Measurements from ENCODE around the gene PRKCE. TPM values are rescaled to one million over a fixed set of nuclear protein-coding genes. Genes with fewer than 3 reads are reported as not detected.

The PRKCE gene
- total and polyA plus RNA-seq, 2 experiments from 2014 or later, result 0.94 to 1.2 TPM

DNA sequence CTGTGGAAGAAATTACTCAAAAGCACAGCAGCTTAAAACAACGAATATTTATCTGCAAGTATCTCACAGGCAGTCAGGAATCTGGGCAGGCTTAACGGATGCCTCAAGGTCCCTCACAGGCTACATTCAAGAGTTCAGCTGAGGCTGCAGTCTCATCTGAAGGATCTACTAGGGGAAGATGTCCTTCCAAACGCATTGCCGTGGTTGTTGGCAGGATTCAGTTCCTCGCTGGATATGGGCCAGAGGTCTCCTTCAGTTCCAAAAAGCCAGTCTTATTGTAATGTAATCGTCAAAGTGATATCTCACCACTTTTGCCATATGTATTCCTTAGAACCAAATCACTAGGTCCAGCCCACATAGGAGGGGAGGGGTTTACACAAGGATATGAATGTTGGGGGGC is 547.5 kb downstream of the PRKCE start:
- no peak overlapping the region for H3K27ac Mint-ChIP-seq
- H3K79me2 ChIP-seq (replicated peaks; ENCODE audit: insufficient read depth), result no peaks in the 10 kb centered on the region

More for the DNA sequence above, 547.5 kb downstream of the PRKCE start:
- TF ChIP-seq EZH2phosphoT487 (IDR thresholded peaks at IDR 0.05; ENCODE audit: unreplicated experiment) (no peak), ETS1 (IDR thresholded peaks at IDR 0.05) (no peak), ZNF331 (CRISPR knock-in tag; IDR thresholded peaks at IDR 0.05; ENCODE audit: low read depth) (no peak), POLR2AphosphoS5 (IDR thresholded peaks at IDR 0.05; ENCODE audit: low read depth) (no peak), EZH2 (IDR thresholded peaks at IDR 0.05; ENCODE audit: low read depth, unreplicated experiment) (no peak), ZNF114 (CRISPR knock-in tag; IDR thresholded peaks at IDR 0.05) (no peak), CREB1 (CRISPR knock-in tag; IDR thresholded peaks at IDR 0.05; ENCODE audit: low read depth) (no peak), STAT1 (IDR thresholded peaks at IDR 0.05; ENCODE audit: unreplicated experiment) (no peak), ZNF462 (CRISPR knock-in tag; IDR thresholded peaks at IDR 0.05) (no peak), CTCF (conservative IDR thresholded peaks at IDR 0.05; ENCODE audit: low read depth in 2 of 2) (no peak), JUNB (IDR thresholded peaks at IDR 0.05; ENCODE audit: unreplicated experiment) (no peak), NANOG (IDR thresholded peaks at IDR 0.05; ENCODE audit: borderline replicate concordance) (no peak)
- TF ChIP-seq, protein P1, sequence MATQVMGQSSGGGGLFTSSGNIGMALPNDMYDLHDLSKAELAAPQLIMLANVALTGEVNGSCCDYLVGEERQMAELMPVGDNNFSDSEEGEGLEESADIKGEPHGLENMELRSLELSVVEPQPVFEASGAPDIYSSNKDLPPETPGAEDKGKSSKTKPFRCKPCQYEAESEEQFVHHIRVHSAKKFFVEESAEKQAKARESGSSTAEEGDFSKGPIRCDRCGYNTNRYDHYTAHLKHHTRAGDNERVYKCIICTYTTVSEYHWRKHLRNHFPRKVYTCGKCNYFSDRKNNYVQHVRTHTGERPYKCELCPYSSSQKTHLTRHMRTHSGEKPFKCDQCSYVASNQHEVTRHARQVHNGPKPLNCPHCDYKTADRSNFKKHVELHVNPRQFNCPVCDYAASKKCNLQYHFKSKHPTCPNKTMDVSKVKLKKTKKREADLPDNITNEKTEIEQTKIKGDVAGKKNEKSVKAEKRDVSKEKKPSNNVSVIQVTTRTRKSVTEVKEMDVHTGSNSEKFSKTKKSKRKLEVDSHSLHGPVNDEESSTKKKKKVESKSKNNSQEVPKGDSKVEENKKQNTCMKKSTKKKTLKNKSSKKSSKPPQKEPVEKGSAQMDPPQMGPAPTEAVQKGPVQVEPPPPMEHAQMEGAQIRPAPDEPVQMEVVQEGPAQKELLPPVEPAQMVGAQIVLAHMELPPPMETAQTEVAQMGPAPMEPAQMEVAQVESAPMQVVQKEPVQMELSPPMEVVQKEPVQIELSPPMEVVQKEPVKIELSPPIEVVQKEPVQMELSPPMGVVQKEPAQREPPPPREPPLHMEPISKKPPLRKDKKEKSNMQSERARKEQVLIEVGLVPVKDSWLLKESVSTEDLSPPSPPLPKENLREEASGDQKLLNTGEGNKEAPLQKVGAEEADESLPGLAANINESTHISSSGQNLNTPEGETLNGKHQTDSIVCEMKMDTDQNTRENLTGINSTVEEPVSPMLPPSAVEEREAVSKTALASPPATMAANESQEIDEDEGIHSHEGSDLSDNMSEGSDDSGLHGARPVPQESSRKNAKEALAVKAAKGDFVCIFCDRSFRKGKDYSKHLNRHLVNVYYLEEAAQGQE (IDR thresholded peaks at IDR 0.05; ENCODE audit: unreplicated experiment), result no peak
- H2AFZ ChIP-seq, result no peak overlapping the region
- DNase-seq (ENCODE audit: low spot score), result no peak
- H4K20me1 ChIP-seq (replicated peaks; ENCODE audit: insufficient read depth), result no peaks in the 10 kb centered on the region
- Mint-ChIP-seq H3K9me3 (no peaks in the 10 kb centered on the region; the same call in 1 of the 3 replicates), H3K4me1 (no peaks in the 10 kb centered on the region), H3K36me3 (ENCODE audit: low read depth) (no peaks in the 10 kb centered on the region), H3K27me3 (ENCODE audit: insufficient read depth, low read depth, poor library complexity) (peaks cover 5% of the 10 kb centered on the region), H3K4me3 (no peak overlapping the region)
- no peaks in the 10 kb centered on the region for H3F3A ChIP-seq (replicated peaks; ENCODE audit: low read depth)
- H3K27me3 ChIP-seq (ENCODE audit: insufficient read depth), result no peaks in the 10 kb centered on the region
- ATAC-seq, result no peak
- H3K4me2 ChIP-seq, result no peak overlapping the region
- no peaks in the 10 kb centered on the region for H3K36me3 ChIP-seq (ENCODE audit: insufficient read depth)
- H3K27ac ChIP-seq (ENCODE audit: low read depth), result no peak overlapping the region
- H3K9me2 ChIP-seq (ENCODE audit: insufficient read depth), result no peaks in the 10 kb centered on the region; the same call in 1 of the 2 replicates
- H3K4me1 ChIP-seq (ENCODE audit: insufficient read depth), result no peaks in the 10 kb centered on the region
- no peak overlapping the region for H3K4me3 ChIP-seq
